NCI-H1105 (cell line): ENCODE measurements around the gene OMP.

ENCODE experiments used
- DNase-seq: peaks from one replicate; lab custom pipeline; 2025; lab: John Stamatoyannopoulos, UW

Gene OMP

DNA sequence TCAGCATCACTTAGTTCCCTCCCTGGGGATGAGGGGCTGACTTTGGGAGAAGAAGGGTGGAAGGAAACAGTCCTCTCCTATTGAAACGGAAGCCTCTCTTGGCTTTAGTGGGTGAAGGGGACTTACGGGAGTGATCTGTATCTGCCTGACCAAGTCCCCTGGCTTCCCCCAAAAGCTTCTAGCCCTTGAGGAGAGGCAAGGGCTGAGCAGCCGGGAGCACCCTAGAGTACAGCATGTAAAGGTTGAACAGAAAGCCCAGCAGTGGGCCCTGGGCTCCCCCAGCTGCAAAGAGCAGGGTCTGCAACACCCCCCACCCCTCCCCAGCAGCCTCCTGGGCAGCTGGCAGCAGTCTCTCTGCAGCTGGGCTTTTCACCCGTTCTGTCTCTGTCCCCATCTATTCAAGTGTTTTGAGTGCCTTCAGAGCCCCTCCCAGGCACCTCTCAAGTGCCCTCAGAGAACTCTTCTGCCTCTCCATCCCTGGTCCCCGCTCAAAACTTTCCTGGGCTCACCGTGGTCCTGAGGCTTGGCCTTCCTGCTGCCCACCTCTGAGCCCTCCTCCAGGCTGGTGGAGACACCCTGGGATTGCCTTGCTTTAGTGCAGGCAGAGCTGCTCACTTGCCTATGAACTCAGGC lies 33.2 kb upstream of the OMP start:
- DNase-seq = no peak

GRCh38 chr11:77069969-77070582 lies 32.6 kb upstream of the OMP start:
- no peak for DNase-seq

GRCh38 chr11:77071077-77071476 lies 31.6 kb upstream of the OMP start:
- no peak for DNase-seq

- DNase-seq = no peak
These were observed 30.7 kb upstream of the OMP start for GRCh38 chr11:77071671-77072605.

DNA sequence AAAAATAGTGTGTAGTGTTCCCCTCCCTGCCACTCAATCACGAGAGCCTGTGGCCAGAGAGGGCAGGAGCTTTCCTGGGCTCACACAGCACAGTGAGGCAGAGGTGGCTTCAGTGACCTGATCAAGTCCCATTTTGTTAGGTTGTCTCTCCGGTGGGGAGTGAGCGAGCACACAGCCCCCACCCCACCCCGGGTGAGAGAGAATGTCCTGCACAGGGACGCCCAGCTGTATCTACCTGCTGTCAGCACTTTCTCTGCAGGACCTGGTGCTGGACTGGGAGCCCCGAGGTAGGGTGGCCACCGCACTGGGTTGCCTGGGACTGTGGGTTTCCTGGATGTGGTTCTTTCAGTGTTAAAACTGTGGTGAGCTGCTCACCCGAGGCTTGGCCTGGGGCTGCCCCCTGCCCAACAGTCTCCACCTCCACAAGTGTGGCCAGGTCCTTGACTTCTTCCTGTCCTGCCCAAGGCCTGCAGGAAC lies 29.8 kb upstream of the OMP start:
- no peak for DNase-seq

DNA sequence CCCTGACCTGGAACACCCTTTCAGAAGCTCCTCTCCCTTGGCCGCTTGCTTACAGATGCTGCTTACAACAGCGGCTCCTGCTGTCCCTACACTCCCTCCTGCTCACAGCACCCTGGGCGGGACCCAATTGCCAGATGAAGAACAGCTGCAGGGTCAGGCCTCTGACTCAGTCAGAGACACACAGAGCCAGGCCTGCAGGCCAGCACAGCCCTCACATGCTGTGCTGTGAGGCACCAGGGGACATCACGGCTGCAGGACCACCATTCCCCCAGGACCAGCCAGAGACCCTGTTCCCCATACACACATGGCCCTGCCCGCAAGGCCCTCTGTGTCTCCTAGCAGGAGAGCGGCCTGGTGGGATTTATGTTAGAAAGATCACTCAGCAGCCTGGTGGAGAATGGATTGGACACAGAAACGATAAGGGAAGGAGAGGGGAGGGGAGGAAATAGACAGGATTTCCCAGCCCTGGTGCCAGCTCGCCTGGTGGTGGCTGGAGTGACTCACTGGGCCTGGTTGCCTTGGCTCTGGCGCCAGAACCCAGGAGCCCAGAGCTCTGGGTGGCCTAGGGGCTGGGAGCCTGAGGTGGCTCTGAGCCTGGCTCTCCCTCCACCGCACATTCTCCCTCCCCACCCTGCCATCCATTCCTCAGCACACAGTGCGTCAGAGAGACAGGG lies 29.2 kb upstream of the OMP start:
- DNase-seq = no peak

- no peak for DNase-seq
These were observed 28.4 kb upstream of the OMP start for GRCh38 chr11:77074205-77074604.

- DNase-seq = no peak
These were observed 27.9 kb upstream of the OMP start for GRCh38 chr11:77074626-77075221.

DNA sequence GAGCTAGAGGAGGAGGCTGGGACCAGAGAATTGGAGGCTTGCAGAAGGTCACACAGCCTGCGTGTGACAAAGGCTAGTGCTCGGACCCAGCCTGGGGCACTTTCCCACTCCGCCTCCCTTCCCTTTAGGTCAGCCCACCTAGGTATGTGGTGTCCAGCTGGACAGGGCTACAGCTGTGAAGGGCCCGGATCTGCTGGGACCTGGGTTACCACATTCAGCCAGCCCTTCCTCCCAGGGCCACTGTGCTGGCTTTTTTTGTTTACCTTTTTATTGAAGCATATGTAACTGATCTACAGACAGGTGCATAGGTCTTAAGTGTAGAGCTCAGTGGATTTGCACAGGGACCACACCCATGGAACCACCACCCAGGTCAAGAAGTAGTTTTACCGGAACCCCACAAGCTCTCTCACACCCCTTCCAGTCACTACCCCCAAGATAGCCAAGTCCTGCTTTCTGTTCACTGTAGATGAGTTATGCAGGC lies 27.2 kb upstream of the OMP start:
- DNase-seq = no peak

DNA sequence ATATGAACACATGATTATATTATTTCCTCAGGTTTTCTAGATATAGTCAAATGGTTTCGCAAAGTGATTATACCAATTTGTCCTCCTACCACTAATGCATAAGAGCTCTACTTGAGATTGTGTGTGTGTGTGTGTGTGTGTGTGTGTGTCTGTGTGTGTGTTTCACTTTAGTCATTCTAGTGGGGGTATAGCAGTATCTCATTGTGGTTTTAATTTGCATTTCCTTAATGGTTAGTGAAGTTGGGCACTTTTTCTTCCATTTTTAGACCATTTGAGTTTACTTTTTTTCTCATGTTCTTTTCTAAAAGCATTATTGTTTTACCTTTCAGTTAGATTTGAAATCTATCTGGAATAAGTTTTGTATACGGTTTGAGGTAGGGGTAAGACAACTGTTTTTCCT lies 23.0 kb upstream of the OMP start:
- DNase-seq = no peak

GRCh38 chr11:77080643-77081210 lies 21.9 kb upstream of the OMP start:
- no peak for DNase-seq

GRCh38 chr11:77081381-77081851 lies 21.2 kb upstream of the OMP start:
- no peak for DNase-seq

DNA sequence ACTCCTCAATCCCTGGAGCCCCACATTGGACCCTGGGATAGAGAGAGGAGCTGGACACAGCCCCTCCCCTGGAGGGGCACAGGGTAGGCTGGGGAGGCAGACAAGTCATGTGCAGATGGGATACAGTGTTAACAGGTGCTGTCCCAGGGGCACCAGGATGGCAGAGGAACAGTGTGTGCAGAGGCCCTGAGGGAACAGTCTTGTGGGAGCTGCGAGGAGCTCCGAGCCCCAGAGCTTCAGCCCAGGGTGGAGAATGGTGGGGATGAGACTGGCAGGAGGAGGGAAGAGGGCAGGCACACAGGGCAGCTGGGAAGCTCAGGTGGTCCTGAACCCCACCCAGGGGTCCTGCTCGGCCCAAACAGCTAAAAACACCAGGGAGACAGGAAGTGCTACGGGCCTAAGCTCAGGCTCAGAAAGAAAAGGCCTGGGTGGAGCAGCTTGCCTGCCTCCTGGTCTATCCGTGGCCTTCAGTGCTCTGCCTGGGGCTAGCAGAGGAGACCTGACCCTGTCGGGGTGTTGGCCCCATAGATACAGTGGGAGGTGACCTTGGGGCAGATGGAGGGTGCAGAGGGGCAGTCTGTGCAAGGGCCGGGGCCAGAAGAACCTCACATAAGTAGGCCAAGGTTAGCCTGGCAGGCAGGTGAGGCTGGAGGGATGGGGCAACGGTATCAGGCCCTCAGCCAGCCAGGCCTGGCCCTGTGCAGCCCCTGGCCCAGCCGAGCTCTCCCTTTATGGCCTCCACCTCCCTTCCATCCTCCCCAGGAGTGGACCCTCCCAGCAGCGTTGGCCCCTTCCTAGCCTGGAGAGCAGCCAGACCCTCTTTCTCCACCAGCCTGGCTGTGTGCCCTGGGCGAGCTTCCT lies 20.4 kb upstream of the OMP start:
- DNase-seq = no peak

GRCh38 chr11:77082838-77083565 lies 19.6 kb upstream of the OMP start:
- DNase-seq = no peak

- DNase-seq = no peak
These were observed 18.9 kb upstream of the OMP start for GRCh38 chr11:77083566-77084245.

DNA sequence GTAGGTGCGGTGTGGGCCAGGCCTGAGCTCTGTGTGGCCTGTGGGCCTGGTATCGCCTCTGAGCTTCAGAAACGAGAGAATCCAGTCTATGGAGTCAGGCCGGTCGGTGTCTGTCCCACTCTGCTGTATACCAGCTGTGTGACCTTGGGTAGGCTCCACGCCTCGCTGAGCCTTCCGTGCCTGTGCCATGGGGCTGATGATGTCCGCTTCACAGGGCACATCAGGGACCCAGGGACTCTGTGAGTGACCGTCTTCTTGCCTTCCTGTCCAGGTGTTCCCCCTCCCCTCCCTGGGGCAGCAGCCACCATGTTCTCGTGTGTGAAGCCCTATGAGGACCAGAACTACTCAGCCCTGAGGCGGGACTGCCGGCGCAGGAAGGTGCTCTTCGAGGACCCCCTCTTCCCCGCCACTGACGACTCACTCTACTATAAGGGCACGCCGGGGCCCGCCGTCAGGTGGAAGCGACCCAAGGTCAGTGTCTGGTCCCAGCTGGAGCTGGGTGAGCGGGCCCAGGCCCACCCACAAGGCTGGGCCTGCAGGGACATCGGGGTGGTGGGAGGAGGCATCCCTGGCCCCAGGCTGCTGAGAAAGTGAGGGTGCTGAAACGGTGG lies 18.0 kb upstream of the OMP start:
- DNase-seq = no peak

DNA sequence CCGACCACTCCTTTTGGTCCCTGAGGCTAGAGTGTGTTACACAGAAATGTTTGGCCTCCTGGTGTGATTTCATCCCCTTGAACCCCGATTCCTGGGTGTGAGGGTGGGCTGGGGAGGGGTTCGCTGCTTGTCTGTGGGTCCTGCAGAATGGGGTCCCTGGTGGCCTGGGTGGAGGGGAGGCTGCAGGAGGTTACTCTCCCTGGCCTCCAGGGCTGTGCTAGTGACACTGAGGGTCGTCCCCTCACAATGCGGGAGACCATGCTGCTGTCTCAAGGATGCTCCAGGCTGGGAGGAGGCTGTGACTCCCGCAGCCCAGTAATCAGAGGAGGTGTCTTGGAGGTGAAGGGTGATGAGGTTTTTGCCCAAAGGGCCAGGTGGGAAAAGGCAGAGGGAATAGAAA lies 17.0 kb upstream of the OMP start:
- no peak for DNase-seq
